Esophagus squamous epithelium (tissue), 4 donors: Measurements from ENCODE around the gene SMURF2.
"Not testable (repeated sequence)": the region's sequence is repeated elsewhere in the genome, so short reads cannot be mapped to it uniquely, and the experiment has no call there.

Experiments used
- POLR2A ChIP-seq, 4 donors: fragments of 450-650 bp; IDR thresholded peaks; one replicate each; pipeline ENCODE4 v1.6.1; 2017; ENCODE audit warnings: antibody characterized with exemption in 4 of 4, mild to moderate bottlenecking in 4 of 4, moderate library complexity in 3 of 4
- TF ChIP-seq, protein P1 (sequence below), 6 experiments: fragments of 450-650 bp in 4 of 6; fragments of 200-600 bp in 2 of 6; sonication (generic) in 2 of 6; IDR thresholded peaks; one replicate each; pipeline ENCODE4 v1.5.1; 2016 to 2019; ENCODE audit warnings: antibody characterized with exemption in 6 of 6, mild to moderate bottlenecking in 4 of 6, moderate library complexity in 4 of 6

DNA sequence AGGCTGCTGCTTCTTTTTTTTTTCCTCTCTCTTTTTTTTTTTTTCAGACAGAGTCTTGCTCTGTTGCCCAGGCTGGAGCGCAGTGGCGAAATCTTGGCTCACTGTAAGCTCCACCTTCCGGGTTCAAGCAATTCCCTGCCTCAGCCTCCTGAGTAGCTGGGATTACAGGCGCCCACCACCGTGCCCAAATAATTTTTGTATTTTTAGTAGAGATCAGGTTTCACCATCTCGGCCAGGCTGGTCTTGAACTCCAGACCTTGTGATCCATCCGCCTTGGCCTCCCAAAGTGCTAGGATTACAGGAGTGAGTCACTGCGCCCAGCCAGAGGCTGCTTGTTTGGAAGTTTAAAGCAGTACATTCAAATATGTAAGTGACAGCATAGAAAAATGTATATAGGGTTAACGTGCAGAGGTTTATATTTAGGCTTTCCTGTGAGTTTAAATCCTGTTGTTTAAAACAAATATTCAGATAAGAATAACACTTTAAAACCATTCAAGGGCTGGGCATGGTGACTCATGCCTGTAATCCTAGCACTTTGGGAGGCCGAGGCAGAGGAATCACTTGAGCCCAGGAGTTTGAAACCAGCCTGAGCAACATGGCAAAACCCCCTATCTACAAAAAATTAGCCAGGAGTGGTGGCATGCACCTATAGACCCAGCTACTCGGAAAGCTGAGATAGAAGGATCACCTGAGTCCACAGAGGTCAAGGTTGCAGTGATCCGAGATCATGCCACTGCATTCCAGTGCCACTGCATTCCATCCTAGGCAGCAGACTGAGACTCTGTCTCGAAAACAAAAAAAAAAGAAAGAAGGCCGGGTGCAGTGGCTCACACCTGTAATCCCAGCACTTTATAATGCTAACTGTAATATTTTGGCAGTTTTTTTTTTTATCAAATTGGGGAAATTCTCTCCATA, 6.0 kb upstream of the SMURF2 start:
- TF ChIP-seq, protein P1, sequence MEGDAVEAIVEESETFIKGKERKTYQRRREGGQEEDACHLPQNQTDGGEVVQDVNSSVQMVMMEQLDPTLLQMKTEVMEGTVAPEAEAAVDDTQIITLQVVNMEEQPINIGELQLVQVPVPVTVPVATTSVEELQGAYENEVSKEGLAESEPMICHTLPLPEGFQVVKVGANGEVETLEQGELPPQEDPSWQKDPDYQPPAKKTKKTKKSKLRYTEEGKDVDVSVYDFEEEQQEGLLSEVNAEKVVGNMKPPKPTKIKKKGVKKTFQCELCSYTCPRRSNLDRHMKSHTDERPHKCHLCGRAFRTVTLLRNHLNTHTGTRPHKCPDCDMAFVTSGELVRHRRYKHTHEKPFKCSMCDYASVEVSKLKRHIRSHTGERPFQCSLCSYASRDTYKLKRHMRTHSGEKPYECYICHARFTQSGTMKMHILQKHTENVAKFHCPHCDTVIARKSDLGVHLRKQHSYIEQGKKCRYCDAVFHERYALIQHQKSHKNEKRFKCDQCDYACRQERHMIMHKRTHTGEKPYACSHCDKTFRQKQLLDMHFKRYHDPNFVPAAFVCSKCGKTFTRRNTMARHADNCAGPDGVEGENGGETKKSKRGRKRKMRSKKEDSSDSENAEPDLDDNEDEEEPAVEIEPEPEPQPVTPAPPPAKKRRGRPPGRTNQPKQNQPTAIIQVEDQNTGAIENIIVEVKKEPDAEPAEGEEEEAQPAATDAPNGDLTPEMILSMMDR (IDR thresholded peaks at IDR 0.05): not testable (repeated sequence)
- TF ChIP-seq POLR2A (IDR thresholded peaks at IDR 0.05): not testable (repeated sequence)
